ENCODE measurements around the gene RELT. TPM values are rescaled to one million over a fixed set of nuclear protein-coding genes. Genes with fewer than 3 reads are reported as not detected.

The RELT gene
- total and polyA plus RNA-seq, 2 of the 13 experiments (the other 11 are each of a cell fraction or from before 2014, with no cell fraction given), result 2.5 to 4.7 TPM

GRCh38 chr11:73363147-73363546 lies 13.1 kb upstream of the RELT start:
- intact Hi-C loops (cut with micrococcal nuclease; ENCODE audit: unreplicated experiment) (no loop called here), in situ Hi-C loops (cut with HindIII; ENCODE audit: extremely low pct_ligation_motif_present, low pct_unique_long_range_greater_than_20kb) (no loop called here)
- Histone ChIP-seq H3K4me2 (ENCODE audit: low read depth, low read length) (no peak overlapping the region), H3K9ac (ENCODE audit: insufficient read depth, low read depth, low read length) (no peak overlapping the region), H4K20me1 (ENCODE audit: insufficient read depth, low read length) (no peaks in the 10 kb centered on the region), H3K4me1 (ENCODE audit: insufficient read depth, low read length) (no peaks in the 10 kb centered on the region), H3K36me3 (replicated peaks in 1 of 2; ENCODE audit: control insufficient read depth in 1 of 2, insufficient read depth in 2 of 2, low read length in 2 of 2) (peaks cover 28 to 49% of the 10 kb centered on the region in 2 experiments; a peak in 4 of 5 replicates), H3K27me3 (ENCODE audit: control insufficient read depth in 1 of 2, insufficient read depth in 2 of 2, low read length in 2 of 2) (no peaks in the 10 kb centered on the region), H2AFZ (ENCODE audit: low read length) (no peak overlapping the region), H3K4me3 (replicated peaks in 1 of 3; ENCODE audit: insufficient read depth in 1 of 3, low read depth in 2 of 3, low read length in 3 of 3) (no peak overlapping the region), H3K79me2 (ENCODE audit: insufficient read depth, low read length) (no peaks in the 10 kb centered on the region), H3K9me3 (ENCODE audit: low read length) (no peaks in the 10 kb centered on the region), H3K27ac (ENCODE audit: extremely low read length, insufficient read depth, low read length) (no peak overlapping the region)
- POLR2A ChIA-PET, result no interaction called here
- TF ChIP-seq HIVEP1 (CRISPR knock-in tag; IDR thresholded peaks at IDR 0.05), result no peak
- TF ChIP-seq SRSF1 (optimal IDR thresholded peaks at IDR 0.05; ENCODE audit: low read depth, low read length), result no peak
- no peak for TF ChIP-seq ZNF124 (CRISPR knock-in tag; IDR thresholded peaks at IDR 0.05)
- TF ChIP-seq ZNF18 (CRISPR knock-in tag; IDR thresholded peaks at IDR 0.05; ENCODE audit: insufficient replicate concordance), result no peak
- no peak for TF ChIP-seq SP140L (CRISPR knock-in tag; IDR thresholded peaks at IDR 0.05; ENCODE audit: borderline replicate concordance)
- TF ChIP-seq ISL2 (CRISPR knock-in tag; IDR thresholded peaks at IDR 0.05), result no peak
- no peak for TF ChIP-seq ZBTB7A (CRISPR knock-in tag; IDR thresholded peaks at IDR 0.05)
- no peak for TF ChIP-seq ZNF589 (CRISPR knock-in tag; conservative IDR thresholded peaks at IDR 0.05)
- TF ChIP-seq ZNF275 (CRISPR knock-in tag; IDR thresholded peaks at IDR 0.05; ENCODE audit: borderline replicate concordance), result no peak
- TF ChIP-seq GABPA (IDR thresholded peaks at IDR 0.05; ENCODE audit: low read depth, low read length), result no peak
- no peak for TF ChIP-seq GABPA (CRISPR knock-in tag; IDR thresholded peaks at IDR 0.05; ENCODE audit: low read depth)
- no peak for TF ChIP-seq RNF219 (CRISPR knock-in tag; IDR thresholded peaks at IDR 0.05)
- no peak for TF ChIP-seq MAZ (IDR thresholded peaks at IDR 0.05; ENCODE audit: borderline replicate concordance, low read depth, low read length)
- TF ChIP-seq MAZ (CRISPR knock-in tag; IDR thresholded peaks at IDR 0.05; ENCODE audit: low read depth), result no peak
- TF ChIP-seq MAFG (CRISPR knock-in tag; IDR thresholded peaks at IDR 0.05), result no peak
- no peak for TF ChIP-seq ATF7-NPFF (CRISPR knock-in tag; IDR thresholded peaks at IDR 0.05; ENCODE audit: low read depth)
- TF ChIP-seq NR0B2 (CRISPR knock-in tag; IDR thresholded peaks at IDR 0.05), result no peak
- no peak for TF ChIP-seq ZNF709 (CRISPR knock-in tag; IDR thresholded peaks at IDR 0.05)
- no peak for TF ChIP-seq RXRB (CRISPR knock-in tag; IDR thresholded peaks at IDR 0.05; ENCODE audit: borderline replicate concordance)
- no peak for TF ChIP-seq SIX1 (CRISPR knock-in tag; IDR thresholded peaks at IDR 0.05; ENCODE audit: borderline replicate concordance)
- TF ChIP-seq ATM (IDR thresholded peaks at IDR 0.05; ENCODE audit: borderline replicate concordance), result no peak
- TF ChIP-seq EZH2 (conservative IDR thresholded peaks at IDR 0.05; ENCODE audit: low read depth, low read length), result no peak
- CTCF ChIA-PET (ENCODE audit: low intra/inter-chr PET ratio, low total read pairs), result no interaction called here
- ATAC-seq (no peak), DNase-seq (ENCODE audit: low spot score) (no peak), FAIRE-seq (no peak)
- no TSS peak for BruUV-seq (replicated peaks)
- no CpG with 5 or more reads among the region's 9 CpGs for WGBS (ENCODE audit: low lambda C conversion rate)
